T-cell (primary cell): ENCODE measurements around the gene VAV2. TPM values are rescaled to one million over a fixed set of nuclear protein-coding genes. Genes with fewer than 3 reads are reported as not detected.

Experiments
- ATAC-seq, 4 experiments: fragments of 200-7000 bp in 3 of 4; fragments of 150-1000 bp in 1 of 4; cut with Tn5 transposase; replicated peaks in 1 of 4; 1 replicate in 3 of 4; 2 replicates in 1 of 4; pipeline ENCODE4 v1.10.0; 2021; ENCODE audit warnings: moderate library complexity in 3 of 4, mild to moderate bottlenecking in 2 of 4, moderate number of reproducible peaks in 1 of 4
- CTCF ChIA-PET, 2 donors: fragments of 300-600 bp; sonication (Branson Sonifier 250); formaldehyde crosslinking; loops; one replicate each; lab custom pipeline; 2022; ENCODE audit warnings: antibody characterized with exemption in 2 of 2; lab: Charles Lee
- POLR2A ChIA-PET, 2 donors: fragments of 300-600 bp; sonication (Branson Sonifier 250); formaldehyde crosslinking; loops; one replicate each; lab custom pipeline; 2022; ENCODE audit warnings: antibody characterized with exemption in 2 of 2; lab: Charles Lee
- DNase-seq, 35 experiments: peaks; one replicate each; pipeline versions ENCODE4 v3.0.0 to v3.0.0-alpha.2; 2013 to 2023
- H3K27ac ChIP-seq: one replicate; pipeline ENCODE4 v1.5.1; 2013; ENCODE audit warnings: low read length
- H3K27me3 ChIP-seq, 2 experiments: replicated peaks in 1 of 2; 1 replicate in 1 of 2; 2 replicates in 1 of 2; pipeline versions ENCODE4 v1.6.1 to v1.7.0; 2013; ENCODE audit warnings: low read length in 1 of 2, mixed read lengths in 1 of 2; ENCODE audit not compliant: control insufficient read depth in 2 of 2, insufficient read depth in 2 of 2; ENCODE audit errors: extremely low read depth in 1 of 2
- H3K36me3 ChIP-seq, 2 donors: 1 replicate in 1 of 2; 2 replicates in 1 of 2; pipeline versions ENCODE4 v1.6.1 to v1.7.0; 2013; ENCODE audit warnings: low read length in 1 of 2; ENCODE audit not compliant: control insufficient read depth in 2 of 2, insufficient read depth in 1 of 2; ENCODE audit errors: extremely low read depth in 1 of 2
- H3K4me1 ChIP-seq, 2 experiments: 1 replicate in 1 of 2; 2 replicates in 1 of 2; pipeline versions ENCODE4 v1.6.1 to v1.7.0; 2013; ENCODE audit warnings: low read length in 2 of 2, mixed read lengths in 1 of 2; ENCODE audit not compliant: insufficient read depth in 2 of 2, control insufficient read depth in 1 of 2; ENCODE audit errors: extremely low read depth in 1 of 2
- H3K4me3 ChIP-seq, 2 donors: 1 replicate in 1 of 2; 2 replicates in 1 of 2; pipeline versions ENCODE4 v1.5.1 to v1.7.0; 2013; ENCODE audit warnings: mild to moderate bottlenecking in 2 of 2, low read length in 1 of 2, moderate library complexity in 1 of 2; ENCODE audit not compliant: control insufficient read depth in 1 of 2; ENCODE audit errors: extremely low read depth in 1 of 2
- H3K9me3 ChIP-seq: 2 replicates; pipeline ENCODE4 v1.7.0; 2013
- H3K27ac Mint-ChIP-seq, 2 donors: one replicate each; pipeline ENCODE4 v1.8.0; 2020 to 2021; ENCODE audit warnings: mild to moderate bottlenecking in 2 of 2, mixed read lengths in 2 of 2
- H3K27me3 Mint-ChIP-seq, 2 donors: one replicate each; pipeline ENCODE4 v1.8.0; 2021 to 2022; ENCODE audit warnings: mixed read lengths in 2 of 2
- H3K36me3 Mint-ChIP-seq: one replicate; pipeline ENCODE4 v1.8.0; 2021; ENCODE audit warnings: mixed read lengths
- H3K4me1 Mint-ChIP-seq, 3 donors: one replicate each; pipeline ENCODE4 v1.8.0; 2020 to 2022; ENCODE audit warnings: mixed read lengths in 3 of 3, mild to moderate bottlenecking in 1 of 3
- H3K4me3 Mint-ChIP-seq, 3 donors: one replicate each; pipeline ENCODE4 v1.8.0; 2020 to 2022; ENCODE audit warnings: mild to moderate bottlenecking in 3 of 3, mixed read lengths in 3 of 3, moderate library complexity in 3 of 3
- H3K9me3 Mint-ChIP-seq, 3 donors: one replicate each; pipeline ENCODE4 v1.8.0; 2020 to 2022; ENCODE audit warnings: mixed read lengths in 3 of 3
- WGBS: methylation state at CpG from one replicate; pipeline ENCODE4 v1.1.5; 2013; ENCODE audit warnings: missing lambda C conversion rate; ENCODE audit not compliant: insufficient coverage; 5-methylcytosine and 5-hydroxymethylcytosine counted together
- total RNA-seq, 35 experiments: library from RNA in 6 of 35; stranded (reverse) in 6 of 35; fragments of 120-200 nt in 1 of 35; gene quantifications; one replicate each; pipeline versions ENCODE4 v1.2.1 to v1.2.4 and lab custom pipeline; 2013 to 2026

The VAV2 gene
- total RNA-seq, 5 donors from 2014 or later (not counting 1 experiment from before 2014, with no cell fraction given), result 1.2 to 7.5 (median 4.9) TPM

- Histone ChIP-seq H3K4me1 (peaks cover 0 to 20% of the 10 kb centered on the region in 2 experiments), H3K9me3 (no peaks in the 10 kb centered on the region), H3K27ac (no peak overlapping the region), H3K36me3 (no peaks in the 10 kb centered on the region), H3K4me3 (no peak overlapping the region), H3K27me3 (peaks cover 0 to 32% of the 10 kb centered on the region in 2 experiments)
- DNase-seq, result no peak
- ChIA-PET CTCF (no interaction called here), POLR2A (no interaction called here)
- WGBS, result 86% methylated on average over 2 of the region's 2 CpGs
- Mint-ChIP-seq H3K4me1 (peaks cover 0 to 10% (median 6%) of the 10 kb centered on the region in 3 donors), H3K4me3 (no peak overlapping the region), H3K36me3 (no peaks in the 10 kb centered on the region), H3K9me3 (no peaks in the 10 kb centered on the region), H3K27me3 (no peaks in the 10 kb centered on the region), H3K27ac (no peak overlapping the region)
- no peak for ATAC-seq
These were observed 5.5 kb upstream of the VAV2 start for GRCh38 chr9:133997584-133997983.

GRCh38 chr9:133996531-133997520 is 4.7 kb upstream of the VAV2 start:
- no peak overlapping the region for H3K27ac Mint-ChIP-seq
- peaks cover 0 to 10% (median 6%) of the 10 kb centered on the region in 3 donors for H3K4me1 Mint-ChIP-seq
- no peaks in the 10 kb centered on the region for H3K27me3 Mint-ChIP-seq
- H3K36me3 Mint-ChIP-seq, result no peaks in the 10 kb centered on the region
- H3K9me3 ChIP-seq, result no peaks in the 10 kb centered on the region
- no peak overlapping the region for H3K4me3 ChIP-seq
- ATAC-seq, result no peak
- CTCF ChIA-PET, result no interaction called here
- H3K27ac ChIP-seq, result no peak overlapping the region
- no peaks in the 10 kb centered on the region for H3K9me3 Mint-ChIP-seq
- POLR2A ChIA-PET, result no interaction called here
- 82% methylated on average over 17 of the region's 24 CpGs for WGBS
- DNase-seq, result no peak
- no peak overlapping the region for H3K4me3 Mint-ChIP-seq
- H3K27me3 ChIP-seq, result peaks cover 0 to 34% of the 10 kb centered on the region in 2 experiments
- peaks cover 0 to 22% of the 10 kb centered on the region in 2 experiments for H3K4me1 ChIP-seq
- H3K36me3 ChIP-seq, result no peaks in the 10 kb centered on the region

- Histone ChIP-seq H3K4me3 (no peak overlapping the region), H3K4me1 (peaks cover 0 to 28% of the 10 kb centered on the region in 2 experiments), H3K36me3 (no peaks in the 10 kb centered on the region), H3K27ac (no peak overlapping the region), H3K27me3 (peaks cover 0 to 41% of the 10 kb centered on the region in 2 experiments), H3K9me3 (no peaks in the 10 kb centered on the region)
- no peak for ATAC-seq
- WGBS, result 97% methylated on average over 6 of the region's 17 CpGs
- Mint-ChIP-seq H3K36me3 (no peaks in the 10 kb centered on the region), H3K9me3 (no peaks in the 10 kb centered on the region), H3K27ac (no peak overlapping the region), H3K4me3 (no peak overlapping the region), H3K4me1 (peaks cover 0 to 12% (median 9%) of the 10 kb centered on the region in 3 donors), H3K27me3 (peaks cover 0 to 8% of the 10 kb centered on the region in 2 donors)
- CTCF ChIA-PET, result interaction anchor here (0.8 to 2.6 kb wide), 3 partner anchors 213 to 462 kb away, joined by 5 to 21 read pairs (median 10); no protein-coding TSS in a partner anchor
- DNase-seq, result no peak
- POLR2A ChIA-PET, result no interaction called here
These were observed 3.1 kb upstream of the VAV2 start for GRCh38 chr9:133995012-133995896.

- peak overlapping the region in 1 of 2 donors; percentile 39 for H3K27ac Mint-ChIP-seq
- peaks cover 0 to 8% of the 10 kb centered on the region in 2 donors for H3K27me3 Mint-ChIP-seq
- no peaks in the 10 kb centered on the region for H3K36me3 Mint-ChIP-seq
- POLR2A ChIA-PET, result no interaction called here
- H3K27ac ChIP-seq, result no peak overlapping the region
- peak overlapping the region; percentile 39 to 60 (median 59) for H3K4me3 Mint-ChIP-seq
- H3K9me3 Mint-ChIP-seq, result no peaks in the 10 kb centered on the region
- DNase-seq, result peak; percentile 18 to 82 (median 62)
- peaks cover 0 to 28% of the 10 kb centered on the region in 2 experiments for H3K4me1 ChIP-seq
- peaks cover 0 to 49% of the 10 kb centered on the region in 2 experiments for H3K27me3 ChIP-seq
- WGBS, result 12% methylated on average over 11 of the region's 11 CpGs
- CTCF ChIA-PET, result interaction anchor here (0.6 to 2.6 kb wide), 7 partner anchors 31 to 453 kb away, joined by 3 to 21 read pairs (median 3); partner anchors contain the start of gene BRD3OS (in 1 of the 2)
- peak; percentile 31 to 49 (median 40) for ATAC-seq
- no peak overlapping the region for H3K4me3 ChIP-seq
- no peaks in the 10 kb centered on the region for H3K9me3 ChIP-seq
- H3K36me3 ChIP-seq, result no peaks in the 10 kb centered on the region
- peaks cover 0 to 12% (median 9%) of the 10 kb centered on the region in 3 donors for H3K4me1 Mint-ChIP-seq
These were observed 2.4 kb upstream of the VAV2 start for GRCh38 chr9:133994353-133995011.

GRCh38 chr9:133993635-133994253 is 1.6 kb upstream of the VAV2 start:
- Mint-ChIP-seq H3K27ac (no peak overlapping the region), H3K4me1 (peaks cover 0 to 12% (median 9%) of the 10 kb centered on the region in 3 donors), H3K36me3 (no peaks in the 10 kb centered on the region), H3K27me3 (peaks cover 0 to 8% of the 10 kb centered on the region in 2 donors), H3K4me3 (peak overlapping the region; percentile 68 to 79 (median 69)), H3K9me3 (no peaks in the 10 kb centered on the region)
- ATAC-seq (no peak), DNase-seq (peak in 2 of 35 experiments; percentile 12 to 16)
- 76% methylated on average over 12 of the region's 16 CpGs for WGBS
- Histone ChIP-seq H3K27me3 (peaks cover 0 to 49% of the 10 kb centered on the region in 2 experiments), H3K4me1 (peaks cover 0 to 28% of the 10 kb centered on the region in 2 experiments), H3K9me3 (no peaks in the 10 kb centered on the region), H3K27ac (no peak overlapping the region), H3K4me3 (peak overlapping the region; percentile 74 to 84), H3K36me3 (no peaks in the 10 kb centered on the region)
- CTCF ChIA-PET, result interaction anchor here (0.6 to 2.6 kb wide), 7 partner anchors 31 to 454 kb away, joined by 3 to 21 read pairs (median 3); partner anchors contain the start of gene BRD3OS (in 1 of the 2)
- POLR2A ChIA-PET, result no interaction called here
